Psoas muscle (tissue), 8 donors: Measurements from ENCODE around the gene TGFBRAP1. TPM values are rescaled to one million over a fixed set of nuclear protein-coding genes. Genes with fewer than 3 reads are reported as not detected.
A peak's percentile ranks its signal among the peaks of the same experiment; 100 is the strongest.

Experiments
- ATAC-seq, 4 donors: fragments of 200-7000 bp; cut with Tn5 transposase; one replicate each; pipeline ENCODE4 v1.9.1; 2020; ENCODE audit warnings: moderate library complexity in 3 of 4, mild to moderate bottlenecking in 2 of 4
- DNase-seq, 2 donors: peaks; one replicate each; pipeline ENCODE4 v3.0.0-alpha.2; 2020
- H3K27ac ChIP-seq: fragments of 200-600 bp; one replicate; pipeline ENCODE4 v1.8.0; 2022
- H3K27me3 ChIP-seq, 3 donors: fragments of 200-600 bp in 1 of 3; one replicate each; pipeline versions ENCODE4 v1.6.1 to v1.8.0; 2013 to 2022; ENCODE audit warnings: low read length in 2 of 3, mild to moderate bottlenecking in 2 of 3, moderate library complexity in 1 of 3; ENCODE audit not compliant: insufficient read depth in 3 of 3
- H3K36me3 ChIP-seq, 2 donors: fragments of 200-600 bp in 1 of 2; one replicate each; pipeline versions ENCODE4 v1.6.1 to v1.8.0; 2013 to 2022; ENCODE audit warnings: low read depth in 1 of 2, mild to moderate bottlenecking in 1 of 2, moderate library complexity in 1 of 2; ENCODE audit not compliant: insufficient read depth in 1 of 2
- H3K4me1 ChIP-seq: fragments of 200-600 bp; one replicate; pipeline ENCODE4 v1.8.0; 2022
- H3K4me3 ChIP-seq: fragments of 200-600 bp; one replicate; pipeline ENCODE4 v1.8.0; 2022; ENCODE audit warnings: mild to moderate bottlenecking
- H3K9me3 ChIP-seq: fragments of 200-600 bp; one replicate; pipeline ENCODE4 v1.8.0; 2022
- CTCF ChIP-seq: fragments of 200-600 bp; IDR thresholded peaks from one replicate; pipeline ENCODE4 v1.8.0; 2022; ENCODE audit warnings: antibody characterized with exemption
- WGBS, 3 donors: extraction: QIAGEN DNeasy Blood & Tissue Kit; methylation state at CpG; one replicate each; pipeline versions ENCODE4 v1.1.6 to v1.1.7; 2013; 5-methylcytosine and 5-hydroxymethylcytosine counted together
- intact Hi-C, 2 donors: fragments of 100-400 bp; cut with DNase I; formaldehyde crosslinking; loops; one replicate each; pipeline versions ENCODE4 v1.11.0 to v1.14.2; 2022
- polyA plus RNA-seq, 3 donors: library from polyadenylated mRNA; stranded (reverse); fragments of 200-250 nt; gene quantifications; one replicate each; pipeline ENCODE4 v1.2.3, GENCODE V29; 2013
- total RNA-seq, 4 donors: library from RNA; stranded (reverse); fragmentation: NEBNext Ultra II Directional in 2 of 4; extraction: Animal tissue kit (Norgen Biotek cat#: 25700) in 2 of 4; gene quantifications; one replicate each; pipeline versions ENCODE4 v1.2.1 to v1.2.4, GENCODE V29; 2021 to 2023
- donor health status: healthy with polysubstance abuse.
- donor health status: DM: no; HTN: no; CAD: no; lungs with moderate emphysema.
- donor health status: Bipolar disorder and iron deficiency.
- donor health status: healthy.
- donor health status: DM: yes; HTN: yes; CAD: no.
- donor health status: DM: no; HTN: no; CAD: no.
- donor health status: DM: no; HTN: no; CAD: no.
- donor health status: DM: yes; HTN: yes; CAD: no.

The TGFBRAP1 gene
- total and polyA plus RNA-seq, 7 donors, result 5.4 to 21.4 (median 16.3) TPM

DNA sequence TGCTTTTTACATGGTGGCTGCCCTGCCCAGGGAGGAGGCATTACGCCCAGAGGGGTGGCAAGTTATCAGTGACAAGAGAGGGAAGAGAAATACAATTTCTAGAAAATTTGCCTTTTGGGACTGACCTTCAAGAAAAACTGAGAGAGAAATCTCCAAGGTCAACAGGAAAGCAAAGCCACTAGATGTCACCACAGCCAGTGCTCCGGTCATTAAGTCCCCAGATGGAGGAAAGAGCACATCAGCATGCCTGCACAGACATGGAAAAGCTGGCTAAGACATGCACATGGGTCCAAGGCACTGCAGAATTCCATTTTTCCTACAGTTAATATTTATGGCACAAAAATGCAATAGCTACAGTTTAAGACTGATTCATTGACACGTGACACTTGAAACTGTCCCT lies 48.3 kb upstream of the TGFBRAP1 start:
- DNase-seq (no peak), ATAC-seq (no peak)
- 71 to 86% (median 73%) methylated on average over 3 of the region's 3 CpGs for WGBS, 3 donors
- Histone ChIP-seq H3K36me3 (no peaks in the 10 kb centered on the region), H3K27ac (peak overlapping the region; percentile 79), H3K9me3 (no peaks in the 10 kb centered on the region), H3K4me1 (peaks cover 96% of the 10 kb centered on the region), H3K27me3 (no peaks in the 10 kb centered on the region), H3K4me3 (no peak overlapping the region)
- intact Hi-C loops, result loop anchor here (10.0 kb wide), 2 partner anchors 367 to 407 kb away; partner anchors contain the start of gene NCK2 (in 1 of the 2)
- TF ChIP-seq CTCF, result peak; percentile 18

DNA sequence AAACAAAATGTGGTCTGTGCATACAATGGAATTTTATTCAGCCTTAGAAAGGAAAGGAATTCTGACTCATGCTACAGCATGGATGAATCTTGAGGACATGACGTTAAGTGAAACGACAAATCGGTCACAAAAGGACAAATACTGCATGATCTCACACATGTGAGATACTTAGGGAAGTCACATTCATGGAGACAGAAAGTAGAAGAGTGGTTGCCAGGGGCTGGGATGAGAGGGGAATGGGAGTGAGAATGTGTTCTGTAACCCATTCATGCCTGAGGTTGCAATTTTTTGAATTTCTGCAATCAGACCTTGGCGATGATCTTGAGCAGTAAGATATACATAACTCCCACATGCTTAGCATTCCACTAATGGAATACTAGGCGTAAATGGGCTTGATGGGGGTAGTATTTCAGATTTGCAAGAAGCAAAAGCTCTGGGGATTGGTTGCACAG lies 47.3 kb upstream of the TGFBRAP1 start:
- intact Hi-C loops, result loop anchor here (10.0 kb wide), 2 partner anchors 368 to 408 kb away; partner anchors contain the start of gene NCK2 (in 1 of the 2)
- Histone ChIP-seq H3K4me1 (peaks cover 86% of the 10 kb centered on the region), H3K27ac (peak overlapping the region; percentile 79), H3K9me3 (no peaks in the 10 kb centered on the region), H3K27me3 (no peaks in the 10 kb centered on the region), H3K4me3 (no peak overlapping the region), H3K36me3 (no peaks in the 10 kb centered on the region)
- DNase-seq, result no peak
- no peak for ATAC-seq
- TF ChIP-seq CTCF, result no peak
- WGBS, 3 donors, result 30 to 54% (median 36%) methylated on average over 5 of the region's 5 CpGs

- Histone ChIP-seq H3K36me3 (peaks cover 0 to 3% of the 10 kb centered on the region in 2 donors), H3K4me1 (peaks cover 78% of the 10 kb centered on the region), H3K27me3 (no peaks in the 10 kb centered on the region), H3K9me3 (no peaks in the 10 kb centered on the region), H3K27ac (peak overlapping the region; percentile 79), H3K4me3 (no peak overlapping the region)
- intact Hi-C loops, result loop anchor here (10.0 kb wide), 2 partner anchors 369 to 409 kb away; partner anchors contain the start of gene NCK2 (in 1 of the 2)
- TF ChIP-seq CTCF, result no peak
- 35 to 39% (median 37%) methylated on average over 11 of the region's 11 CpGs for WGBS, 3 donors
- ATAC-seq, result peak in 3 of 4 donors; percentile 6 to 24 (median 22)
- DNase-seq, result no peak
Observed at GRCh38 chr2:105376010-105376409, 46.5 kb upstream of the TGFBRAP1 start.

GRCh38 chr2:105375001-105375561 lies 45.5 kb upstream of the TGFBRAP1 start:
- no peak overlapping the region for H3K4me3 ChIP-seq
- H3K4me1 ChIP-seq, result peaks cover 69% of the 10 kb centered on the region
- peak overlapping the region; percentile 79 for H3K27ac ChIP-seq
- TF ChIP-seq CTCF, result no peak
- peaks cover 0 to 12% of the 10 kb centered on the region in 2 donors for H3K36me3 ChIP-seq
- DNase-seq, result no peak
- H3K9me3 ChIP-seq, result no peaks in the 10 kb centered on the region
- peak in 3 of 4 donors; percentile 3 to 13 (median 12) for ATAC-seq
- H3K27me3 ChIP-seq, result no peaks in the 10 kb centered on the region
- WGBS, 3 donors, result 21 to 35% (median 25%) methylated on average over 15 of the region's 15 CpGs
- intact Hi-C loops, result loop anchor here (10.0 kb wide), 2 partner anchors 370 to 410 kb away; partner anchors contain the start of gene NCK2 (in 1 of the 2)
